H1 (cell line): ENCODE results near the gene CAPN1. TPM values are rescaled to one million over a fixed set of nuclear protein-coding genes. Genes with fewer than 3 reads are reported as not detected.

Source experiments
- CHD7 ChIP-seq: fragments of 300-600 bp; sonication (generic); IDR thresholded peaks from 2 replicates; pipeline ENCODE4 v1.7.1; 2012; ENCODE audit warnings: low read length, moderate library complexity, mild to moderate bottlenecking, inconsistent platforms; ENCODE audit not compliant: insufficient replicate concordance
- polyA plus RNA-seq, 7 experiments: library from polyadenylated mRNA; depleted of rRNA in 3 of 7; stranded (reverse) in 5 of 7; unstranded in 2 of 7; fragments of >200 nt in 5 of 7; fragments of 200-250 nt in 2 of 7; gene quantifications; 1 replicate in 5 of 7; 2 replicates in 1 of 7; 4 replicates in 1 of 7; pipeline versions ENCODE4 v1.2.1 to v1.2.3, GENCODE V29; 2011 to 2013; ENCODE audit warnings: missing spikeins in 2 of 7, mixed read lengths in 2 of 7
- total RNA-seq: library from RNA; stranded (reverse); fragmentation: NEBNext Ultra II Directional; extraction: Animal tissue kit (Norgen Biotek cat#: 25700); gene quantifications from 2 replicates; pipeline ENCODE4 v1.2.1, GENCODE V29; 2021

The CAPN1 gene
- total and polyA plus RNA-seq, 2 of the 8 experiments (the other 6 are each of a cell fraction or from before 2014, with no cell fraction given), result 194 to 233 TPM

- no peak for TF ChIP-seq CHD7
Observed at GRCh38 chr11:65135633-65136145, 46.0 kb upstream of the CAPN1 start (continued).
